Right hindlimb (tissue), 1 donor: ENCODE data around the gene POSTN.

Source experiments
- DNase-seq: peaks from one replicate; pipeline ENCODE4 v3.0.0-alpha.2; 2018

The POSTN gene

GRCh38 chr13:37598597-37598996 is at the start of gene POSTN:
TSS of gene POSTN (minus strand) at chr13:37598768. CDS start at chr13:37598726, 42 bp downstream.
- DNase-seq, result peak; percentile 89

- DNase-seq, result no peak
Observed at GRCh38 chr13:37647031-37647650, 48.6 kb upstream of the POSTN start.

DNA sequence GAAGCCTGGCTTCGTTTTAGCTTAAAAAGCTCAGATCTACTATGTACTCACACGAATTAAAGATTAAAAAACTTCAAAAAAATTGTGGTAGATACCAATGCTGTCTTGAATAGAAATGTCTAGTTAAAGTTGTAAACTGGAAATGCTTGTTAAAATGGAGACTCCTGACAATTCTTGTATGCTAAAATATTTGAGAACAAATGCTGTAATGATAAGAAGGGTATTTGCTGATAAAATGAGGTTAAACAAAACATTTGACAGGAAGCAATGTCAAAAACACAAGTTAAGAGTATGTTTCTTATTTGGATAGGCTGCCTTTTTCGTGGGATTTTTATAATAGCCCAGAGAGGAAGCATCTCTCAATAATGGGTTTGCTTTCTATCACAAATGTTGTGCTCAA is 48.0 kb upstream of the POSTN start:
- no peak for DNase-seq

GRCh38 chr13:37645181-37645740 is 46.7 kb upstream of the POSTN start:
- no peak for DNase-seq

GRCh38 chr13:37641391-37641790 is 42.8 kb upstream of the POSTN start:
- DNase-seq, result no peak

DNA sequence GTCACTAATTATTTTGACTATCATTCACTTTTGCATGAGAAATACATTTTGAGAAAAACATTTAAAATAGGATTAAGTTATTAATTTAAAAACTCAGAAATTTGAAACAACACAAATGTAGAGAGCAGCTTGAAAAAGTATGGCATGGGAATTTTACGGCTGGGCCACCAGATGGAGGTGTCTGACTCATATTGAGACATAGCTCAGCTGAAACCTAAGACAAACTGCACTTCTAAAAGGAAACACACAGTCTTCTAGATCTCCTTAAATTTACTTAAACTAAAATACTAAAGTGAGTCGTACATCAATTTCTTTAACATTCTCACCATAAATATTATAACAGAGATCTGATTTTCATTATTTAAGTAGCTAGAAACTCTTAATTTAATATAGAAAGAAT is 41.9 kb upstream of the POSTN start:
- no peak for DNase-seq

DNA sequence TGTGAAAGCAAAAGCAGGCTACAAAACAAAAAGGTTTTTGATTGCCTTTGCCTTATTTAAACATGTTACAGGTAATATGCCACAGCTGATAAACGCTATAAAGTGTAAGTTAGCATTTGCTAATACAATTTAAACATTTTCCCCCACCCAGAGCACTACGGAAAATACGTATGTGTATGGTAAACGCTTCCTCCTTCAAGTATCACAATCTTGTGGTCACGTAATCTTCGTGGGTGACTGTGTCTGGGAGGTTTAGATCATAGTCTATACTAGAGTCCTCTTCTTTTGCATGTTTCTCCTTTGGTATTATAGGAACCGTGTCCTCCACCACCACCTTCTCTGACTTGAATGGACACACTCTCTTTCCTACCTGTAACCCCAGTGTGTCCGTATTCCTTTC is 38.1 kb upstream of the POSTN start:
- no peak for DNase-seq

- no peak for DNase-seq
Observed at GRCh38 chr13:37632294-37632693, 33.7 kb upstream of the POSTN start.

DNA sequence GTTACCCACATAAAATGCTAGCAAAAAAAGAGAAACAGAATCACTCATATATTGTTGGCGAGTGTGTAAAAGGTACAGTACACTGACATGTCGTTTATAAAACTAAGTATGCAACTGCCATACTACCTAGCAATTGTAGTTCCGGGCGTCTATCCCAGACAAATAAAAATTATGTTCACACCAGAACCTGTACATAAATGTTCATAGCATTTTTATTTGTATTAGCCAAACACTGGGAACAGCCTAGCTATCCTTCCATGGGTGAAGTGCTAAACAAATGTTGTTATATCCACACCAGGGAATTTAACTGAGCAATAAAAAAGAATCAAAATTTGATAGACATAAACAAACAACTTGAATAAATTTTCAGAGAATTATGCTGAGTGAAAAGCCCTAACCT is 28.9 kb upstream of the POSTN start:
- DNase-seq, result no peak

DNA sequence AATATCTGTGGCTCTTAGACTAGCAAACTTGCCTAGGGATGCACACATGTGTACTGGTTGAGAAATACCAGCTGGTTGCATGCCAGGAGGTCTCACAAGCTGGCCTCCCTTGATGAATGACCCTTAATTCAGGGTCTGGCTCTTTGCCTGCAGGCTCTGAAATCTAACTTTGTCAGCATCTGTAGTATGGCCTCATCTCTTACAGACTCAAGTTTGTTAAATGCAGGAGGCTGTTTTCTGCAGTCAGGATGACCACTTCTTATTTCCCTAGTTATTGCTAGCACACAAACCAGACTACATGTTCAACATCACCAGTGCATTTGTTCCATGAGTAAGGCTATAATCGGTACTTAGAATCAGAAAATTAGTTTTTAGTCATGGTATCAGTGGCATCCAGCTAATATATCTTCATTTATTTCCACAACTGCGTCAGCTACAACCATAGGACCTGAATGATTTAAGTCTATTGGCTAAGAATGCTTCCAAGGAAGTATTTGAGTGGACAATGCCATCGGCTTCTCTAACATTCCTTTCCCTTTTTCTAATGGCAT is 23.3 kb upstream of the POSTN start:
- DNase-seq, result no peak

DNA sequence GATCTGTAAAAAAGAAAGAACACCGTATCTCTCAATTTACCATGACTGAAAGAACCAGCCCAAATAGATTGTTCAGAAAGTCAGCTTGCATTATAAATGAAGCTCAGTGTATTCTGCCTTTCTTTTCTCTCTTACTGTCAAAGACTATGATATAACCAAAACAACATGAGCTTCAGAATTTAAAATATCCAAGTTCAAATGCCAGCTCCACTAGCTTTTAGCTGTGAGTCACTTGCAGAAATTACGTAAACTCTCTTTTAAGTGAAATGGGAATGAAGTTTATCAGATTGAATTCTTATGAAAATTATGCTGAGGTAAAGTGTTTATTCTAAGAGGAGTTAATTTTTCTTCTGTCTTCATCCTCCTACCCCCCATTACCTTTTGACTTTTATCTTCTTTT is 20.0 kb upstream of the POSTN start:
- no peak for DNase-seq

GRCh38 chr13:37617173-37617572 is 18.6 kb upstream of the POSTN start:
- no peak for DNase-seq

DNA sequence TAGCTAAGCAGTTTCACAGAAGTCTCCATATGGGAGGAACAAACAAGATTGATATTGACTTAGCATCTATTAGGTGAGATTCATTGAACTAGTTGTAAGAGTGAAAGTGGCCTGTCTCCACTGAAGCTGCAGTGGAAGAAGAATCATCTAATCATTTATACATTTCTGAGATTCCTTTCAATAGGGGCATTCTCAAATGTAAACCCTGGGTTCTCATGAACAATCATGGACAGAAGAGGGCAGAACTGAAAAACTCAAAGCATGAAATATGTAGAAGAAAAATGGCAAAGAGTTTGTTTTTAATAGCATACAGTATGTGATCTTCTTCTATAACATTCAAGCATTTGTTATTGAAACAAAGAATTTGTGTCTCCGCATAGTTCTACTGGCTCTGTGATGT is 17.6 kb upstream of the POSTN start:
- no peak for DNase-seq

- DNase-seq, result no peak
Observed at GRCh38 chr13:37615276-37615675, 16.7 kb upstream of the POSTN start.

DNA sequence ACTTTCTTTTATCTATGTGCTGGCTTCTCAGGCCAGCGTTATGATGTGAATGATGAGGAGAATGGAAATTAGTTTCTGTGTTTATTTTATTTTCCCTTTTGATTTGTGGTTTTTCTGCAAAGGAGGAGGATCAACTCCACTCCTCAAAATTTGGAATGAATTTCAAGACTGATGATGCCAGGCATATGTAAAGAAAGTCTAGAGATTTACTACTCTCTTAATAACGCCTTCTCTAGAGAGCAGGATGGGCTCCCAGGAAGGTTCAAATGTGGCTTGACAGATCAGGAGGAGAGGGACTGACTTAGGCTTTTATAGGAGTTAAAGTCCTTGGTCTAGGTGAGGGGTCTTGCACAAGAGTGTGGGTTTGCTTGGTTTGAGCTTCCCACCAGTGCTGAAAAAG is 15.1 kb upstream of the POSTN start:
- no peak for DNase-seq

DNA sequence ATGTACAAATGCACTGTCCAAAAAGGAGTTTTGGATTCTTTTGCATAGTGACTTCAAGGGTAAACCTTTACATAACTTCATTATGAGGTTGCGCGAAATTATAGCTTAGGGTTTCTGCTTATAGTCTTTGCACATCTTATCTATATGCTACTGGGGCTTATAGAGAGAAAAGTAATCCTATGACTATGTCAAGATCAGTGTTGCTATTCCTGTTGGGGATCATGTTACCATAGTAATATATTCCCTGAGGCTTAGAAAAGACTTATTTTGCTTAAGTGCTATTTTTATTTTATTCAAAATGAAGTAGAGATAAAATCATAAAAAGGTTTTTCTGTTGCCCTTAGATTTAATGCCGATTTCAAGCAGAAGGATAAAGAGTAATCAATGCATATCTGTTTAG is 14.7 kb upstream of the POSTN start:
- DNase-seq, result no peak

DNA sequence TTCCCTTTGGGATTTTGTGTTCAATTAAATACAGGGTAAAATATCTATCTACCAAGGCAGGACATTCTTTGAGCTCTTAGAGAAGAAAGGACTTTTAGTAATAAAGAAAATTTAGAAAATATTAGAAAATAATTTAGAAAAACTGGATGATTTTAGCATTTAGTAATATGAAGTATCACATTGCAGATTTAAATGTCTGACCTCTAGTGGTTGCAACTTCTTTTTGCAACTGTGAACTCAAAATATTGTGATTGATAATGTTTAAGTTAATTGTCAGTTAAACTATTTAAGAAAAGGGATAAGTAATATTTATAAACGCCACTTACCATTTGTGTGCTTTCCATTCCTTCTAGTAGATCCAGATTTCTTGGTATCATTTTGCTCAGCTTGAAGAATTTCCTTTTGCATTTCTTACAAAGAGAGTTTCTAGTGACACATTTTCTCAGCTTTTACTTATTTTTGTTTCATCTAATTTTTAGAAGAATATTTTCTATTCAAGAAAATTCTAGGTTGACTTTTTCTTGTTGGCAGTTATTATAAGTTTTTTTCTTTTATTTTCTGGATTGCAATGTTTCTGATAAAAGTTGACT is 10.3 kb upstream of the POSTN start:
- DNase-seq, result no peak

DNA sequence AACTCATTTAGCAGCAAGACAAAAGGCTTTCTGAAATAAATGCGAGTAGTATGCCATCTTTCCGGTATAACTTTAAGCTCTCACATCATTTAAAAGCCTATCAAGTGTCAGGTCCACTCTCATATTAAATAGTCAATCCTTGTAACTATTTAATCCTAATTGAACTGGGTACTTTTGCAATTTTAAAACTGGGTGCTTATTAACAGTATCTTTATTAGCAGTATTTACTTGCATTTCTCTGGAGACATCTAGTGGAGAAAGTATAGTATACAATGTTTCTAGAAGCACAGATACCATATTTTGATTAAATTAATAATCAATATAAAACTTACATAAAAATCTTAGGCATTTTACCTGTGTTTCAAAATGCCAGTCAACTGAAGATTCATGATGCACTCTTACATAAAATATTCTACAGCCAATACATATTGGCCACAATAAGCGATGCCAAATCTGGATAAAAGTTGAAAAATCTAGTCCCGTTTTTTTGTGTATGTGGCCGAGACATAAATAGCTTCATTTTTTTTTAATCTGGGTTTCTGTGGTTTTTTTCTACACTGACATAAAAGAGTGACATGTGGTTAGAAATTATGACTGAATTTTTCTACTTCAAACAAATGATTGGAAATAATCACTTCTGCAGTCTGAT is 4.3 kb upstream of the POSTN start:
- DNase-seq, result no peak

DNA sequence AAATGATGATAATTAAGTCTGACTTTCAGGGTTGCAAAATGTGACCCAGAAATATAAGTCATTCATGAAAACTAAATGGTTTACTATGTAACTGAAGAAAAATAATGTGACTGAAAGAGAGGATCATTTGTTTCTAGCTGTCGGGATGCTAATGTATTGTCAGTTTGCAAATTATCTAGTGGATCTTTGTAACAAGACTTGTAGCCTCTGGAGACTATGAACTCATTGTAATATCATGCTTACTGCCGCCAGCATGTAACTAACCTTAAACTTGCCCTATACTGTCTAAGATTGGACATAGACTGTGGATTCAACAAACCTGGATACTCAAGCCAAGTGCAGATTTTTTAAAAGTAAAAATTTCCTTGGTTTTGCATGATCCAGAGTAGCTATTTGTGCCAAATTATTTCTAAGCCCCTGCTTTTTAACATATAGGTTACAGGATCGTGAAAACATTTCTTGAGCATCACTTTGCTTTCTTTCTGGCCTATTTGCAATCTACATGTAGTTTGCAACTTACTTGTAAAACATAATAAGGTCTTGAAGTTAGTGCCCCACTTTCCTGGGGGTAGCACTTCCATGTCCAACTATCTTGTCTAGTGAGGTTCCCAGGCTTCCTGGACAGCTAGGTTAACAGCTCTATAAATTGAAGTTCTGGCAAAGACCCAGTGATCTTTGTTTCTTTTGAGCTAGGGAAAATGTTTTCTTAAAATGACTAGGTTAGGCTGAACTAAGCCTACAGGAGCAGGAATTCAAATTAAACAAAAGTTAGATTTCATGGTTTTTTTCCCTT is 3.3 kb upstream of the POSTN start:
- DNase-seq, result no peak

DNA sequence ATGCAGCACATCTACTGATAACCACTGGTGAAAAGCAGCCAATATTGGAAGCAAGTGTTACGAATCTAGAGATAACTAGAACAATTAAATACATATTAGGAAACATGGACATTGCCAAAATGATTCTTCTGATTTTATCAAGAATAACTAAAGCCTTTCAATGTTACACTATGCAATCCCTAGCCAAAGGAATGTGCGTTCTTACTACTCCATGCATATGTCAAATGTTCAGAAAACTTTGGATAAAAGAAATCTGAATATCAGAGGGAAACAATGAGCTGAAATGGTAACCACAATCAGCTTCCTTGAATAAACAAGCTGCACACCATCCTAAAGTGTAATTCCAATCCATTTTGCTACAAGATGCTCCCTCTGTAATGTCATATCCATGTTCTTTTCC is 951 bp upstream of the POSTN start:
- no peak for DNase-seq

DNA sequence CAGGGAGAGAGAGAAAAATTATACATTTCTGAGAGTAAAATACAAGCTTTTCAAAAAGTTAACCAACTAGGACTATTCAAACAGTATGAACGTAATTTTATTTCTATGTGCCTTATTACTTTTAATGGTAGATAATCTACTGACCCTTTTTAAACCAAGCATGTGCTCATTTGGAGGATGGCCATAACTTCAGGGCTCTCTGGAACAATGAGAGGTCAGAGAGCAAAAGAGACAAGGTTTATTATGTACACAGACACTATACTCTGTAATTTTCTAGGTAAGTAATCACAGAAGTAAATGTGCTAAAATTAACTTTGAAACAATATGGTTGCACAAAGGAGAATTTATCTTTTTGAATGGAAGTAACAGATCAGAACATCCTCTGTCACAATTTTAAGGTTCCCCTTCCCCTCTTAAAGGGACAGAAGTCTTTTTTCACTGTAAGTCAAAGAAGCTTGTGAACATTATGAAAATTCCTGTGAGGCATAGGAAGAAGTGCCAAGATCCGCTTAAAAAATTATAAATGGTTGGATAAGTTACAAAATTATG is 1.0 kb downstream of the POSTN start:
- DNase-seq, result no peak

- no peak for DNase-seq
Observed at GRCh38 chr13:37596805-37597204, 1.8 kb downstream of the POSTN start.

DNA sequence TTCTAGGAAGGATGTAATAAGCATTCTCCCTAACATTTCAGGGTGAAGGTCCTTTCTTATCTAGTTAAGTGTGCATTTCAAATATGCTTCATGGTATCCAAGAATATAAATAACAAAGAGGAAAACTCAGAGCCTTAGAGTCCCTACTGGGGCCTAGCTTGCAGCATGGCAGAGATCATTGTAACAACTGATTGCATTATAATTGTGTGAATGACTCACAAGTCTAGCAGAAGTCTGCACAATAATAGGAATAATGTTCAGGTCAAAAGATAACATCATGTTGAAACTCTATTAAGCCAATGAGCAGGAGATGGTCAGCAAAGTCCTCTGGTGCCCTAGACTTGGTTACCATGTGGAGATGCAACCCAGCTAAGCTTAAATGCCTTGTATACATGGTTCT is 3.4 kb downstream of the POSTN start:
- DNase-seq, result no peak
